H1 (cell line): ENCODE measurements around the gene MED28. TPM values are rescaled to one million over a fixed set of nuclear protein-coding genes. Genes with fewer than 3 reads are reported as not detected.

Experiments
- CTCF ChIA-PET: fragments of 300-600 bp; sonication (Branson Sonifier 250); formaldehyde crosslinking; loops from one replicate; lab custom pipeline; 2021; ENCODE audit not compliant: partially characterized antibody; lab: Charles Lee
- POLR2A ChIA-PET: fragments of 300-600 bp; sonication (Branson Sonifier 250); formaldehyde crosslinking; loops from one replicate; lab custom pipeline; 2021; ENCODE audit warnings: inconsistent platforms; ENCODE audit not compliant: partially characterized antibody; lab: Charles Lee
- DNase-seq, 2 experiments: peaks; one replicate each; pipeline versions ENCODE4 v3.0.0 to v3.0.0-alpha.2; 2010 to 2022; ENCODE audit warnings: low spot score in 2 of 2, low read depth in 1 of 2, mixed read lengths in 1 of 2
- FAIRE-seq: peaks from 2 replicates; lab custom pipeline; 2011; peaks lifted over from hg19 to GRCh38; lab: Jason Lieb, UNC
- H2AFZ ChIP-seq: 2 replicates; pipeline ENCODE4 v1.8.1; 2012; ENCODE audit warnings: low read length, inconsistent platforms
- H2AK5ac ChIP-seq: 2 replicates; pipeline ENCODE4 v1.6.1; 2013; ENCODE audit warnings: low read depth, low read length
- H2BK120ac ChIP-seq: replicated peaks from 2 replicates; pipeline ENCODE3; 2013; ENCODE audit warnings: low read depth, low read length, inconsistent platforms
- H2BK12ac ChIP-seq: 2 replicates; pipeline ENCODE4 v1.6.1; 2013; ENCODE audit warnings: low read depth, low read length
- H2BK15ac ChIP-seq: 2 replicates; pipeline ENCODE4 v1.6.1; 2013; ENCODE audit warnings: low read length
- H2BK20ac ChIP-seq: 2 replicates; pipeline ENCODE4 v1.6.1; 2013; ENCODE audit warnings: low read length
- H2BK5ac ChIP-seq: 2 replicates; pipeline ENCODE4 v1.6.1; 2013; ENCODE audit warnings: low read depth, low read length
- H3K14ac ChIP-seq: 2 replicates; pipeline ENCODE4 v1.6.1; 2013; ENCODE audit warnings: inconsistent platforms; ENCODE audit not compliant: insufficient read length
- H3K18ac ChIP-seq: 2 replicates; pipeline ENCODE4 v1.6.1; 2013; ENCODE audit warnings: low read length; ENCODE audit errors: extremely low read depth
- H3K23ac ChIP-seq: 2 replicates; pipeline ENCODE4 v1.6.1; 2013; ENCODE audit warnings: inconsistent platforms; ENCODE audit not compliant: insufficient read length
- H3K23me2 ChIP-seq: 2 replicates; pipeline ENCODE4 v1.6.1; 2013; ENCODE audit warnings: low read depth, low read length
- H3K27ac ChIP-seq: 2 replicates; pipeline ENCODE4 v1.6.1; 2011; ENCODE audit warnings: low read depth, low read length, inconsistent platforms
- H3K27me3 ChIP-seq, 4 experiments: replicated peaks in 1 of 4; 1 replicate in 1 of 4; 2 replicates in 3 of 4; pipeline versions ENCODE4 v1.6.1 to v1.8.1; 2011 to 2013; ENCODE audit warnings: low read length in 3 of 4, mild to moderate bottlenecking in 3 of 4, inconsistent platforms in 2 of 4, mixed read lengths in 2 of 4, moderate library complexity in 1 of 4; ENCODE audit not compliant: control insufficient read depth in 3 of 4, insufficient read depth in 3 of 4; ENCODE audit errors: extremely low read depth in 1 of 4
- H3K36me3 ChIP-seq, 4 experiments: 2 replicates each; pipeline versions ENCODE4 v1.6.1 to v1.8.1; 2011 to 2013; ENCODE audit warnings: mild to moderate bottlenecking in 4 of 4, low read length in 3 of 4, moderate library complexity in 2 of 4, control low read depth in 1 of 4, inconsistent platforms in 1 of 4; ENCODE audit not compliant: insufficient read depth in 4 of 4, control insufficient read depth in 2 of 4
- H3K4ac ChIP-seq: replicated peaks from 2 replicates; pipeline ENCODE3; 2013; ENCODE audit warnings: low read length, low read depth, mixed read lengths, inconsistent platforms; ENCODE audit not compliant: insufficient read length
- H3K4me1 ChIP-seq, 4 experiments: replicated peaks in 1 of 4; 1 replicate in 1 of 4; 2 replicates in 3 of 4; pipeline versions ENCODE4 v1.6.1 to v1.8.1; 2011 to 2013; ENCODE audit warnings: low read length in 3 of 4, inconsistent platforms in 2 of 4, mixed read lengths in 1 of 4; ENCODE audit not compliant: insufficient read depth in 4 of 4, control insufficient read depth in 3 of 4
- H3K4me2 ChIP-seq, 2 experiments: 2 replicates each; pipeline versions ENCODE4 v1.6.1 to v1.8.1; 2011 to 2013; ENCODE audit warnings: low read depth in 2 of 2, low read length in 2 of 2, control low read depth in 1 of 2, inconsistent platforms in 1 of 2, mild to moderate bottlenecking in 1 of 2; ENCODE audit not compliant: insufficient read depth in 1 of 2
- H3K4me3 ChIP-seq, 4 experiments: fragments of 200-600, 300-600 bp in 1 of 4; sonication (generic), shearing (Covaris generic), sonication (Bioruptor Twin) in 1 of 4; 2 replicates each; pipeline versions ENCODE4 v1.5.1 to v1.8.1; 2011 to 2016; ENCODE audit warnings: low read length in 4 of 4, low read depth in 3 of 4, control low read depth in 2 of 4, inconsistent platforms in 2 of 4, mild to moderate bottlenecking in 2 of 4, mixed read lengths in 1 of 4, moderate library complexity in 1 of 4; ENCODE audit not compliant: insufficient read depth in 2 of 4; ENCODE audit errors: extremely low read depth in 1 of 4
- H3K56ac ChIP-seq: replicated peaks from 2 replicates; pipeline ENCODE3; 2013; ENCODE audit warnings: low read depth, mild to moderate bottlenecking, mixed read lengths, low read length, inconsistent platforms; ENCODE audit not compliant: insufficient read length
- H3K79me1 ChIP-seq: 2 replicates; pipeline ENCODE4 v1.6.1; 2013; ENCODE audit warnings: low read depth, low read length, control low read depth
- H3K79me2 ChIP-seq, 2 experiments: 2 replicates each; pipeline versions ENCODE4 v1.6.1 to v1.8.1; 2012 to 2013; ENCODE audit warnings: low read length in 2 of 2, mild to moderate bottlenecking in 2 of 2, inconsistent platforms in 1 of 2; ENCODE audit not compliant: insufficient read depth in 2 of 2, control insufficient read depth in 1 of 2
- H3K9ac ChIP-seq, 4 experiments: replicated peaks in 1 of 4; 1 replicate in 1 of 4; 2 replicates in 3 of 4; pipeline versions ENCODE4 v1.6.1 to v1.8.1; 2011 to 2013; ENCODE audit warnings: low read depth in 3 of 4, low read length in 3 of 4, control low read depth in 2 of 4, mild to moderate bottlenecking in 2 of 4, moderate library complexity in 2 of 4, inconsistent platforms in 1 of 4; ENCODE audit errors: extremely low read depth in 1 of 4
- H3K9me3 ChIP-seq, 2 experiments: 2 replicates each; pipeline versions ENCODE4 v1.6.1 to v1.8.1; 2012 to 2013; ENCODE audit warnings: mild to moderate bottlenecking in 2 of 2, moderate library complexity in 2 of 2, control low read depth in 1 of 2, inconsistent platforms in 1 of 2, low read depth in 1 of 2, low read length in 1 of 2, mixed read lengths in 1 of 2; ENCODE audit not compliant: insufficient read depth in 2 of 2
- H4K20me1 ChIP-seq, 2 experiments: replicated peaks in 1 of 2; 2 replicates each; pipeline versions ENCODE3 to v1.8.1; 2011 to 2013; ENCODE audit warnings: inconsistent platforms in 2 of 2, low read length in 2 of 2, mild to moderate bottlenecking in 1 of 2; ENCODE audit not compliant: insufficient read depth in 2 of 2, control insufficient read depth in 1 of 2
- H4K5ac ChIP-seq: 2 replicates; pipeline ENCODE4 v1.6.1; 2013; ENCODE audit warnings: low read length, low read depth, mixed read lengths, inconsistent platforms; ENCODE audit not compliant: insufficient read length
- H4K8ac ChIP-seq: 2 replicates; pipeline ENCODE4 v1.8.0; 2013; ENCODE audit warnings: mild to moderate bottlenecking, moderate library complexity, low read length, inconsistent platforms; ENCODE audit not compliant: insufficient read depth; ENCODE audit errors: extremely low read depth
- H4K91ac ChIP-seq: replicated peaks from 2 replicates; pipeline ENCODE3; 2013; ENCODE audit warnings: low read length, mixed read lengths, inconsistent platforms; ENCODE audit not compliant: insufficient read length
- KDM1A ChIP-seq: fragments of 200-600, 300-600 bp; sonication (generic); IDR thresholded peaks from 2 replicates; pipeline ENCODE4 v1.7.1; 2016; ENCODE audit warnings: mild to moderate bottlenecking, low read length, borderline replicate concordance
- RBBP5 ChIP-seq: IDR thresholded peaks from 2 replicates; pipeline ENCODE4 v1.7.1; 2012; ENCODE audit warnings: low read depth, mild to moderate bottlenecking, inconsistent platforms, low read length, moderate library complexity, borderline replicate concordance
- SP2 ChIP-seq: IDR thresholded peaks from 2 replicates; pipeline ENCODE4 v1.6.1; 2012; ENCODE audit warnings: mild to moderate bottlenecking, low read length, inconsistent platforms
- WGBS, 2 experiments: shearing (Covaris generic) in 1 of 2; methylation state at CpG; one replicate each; pipeline versions ENCODE4 v1.1.6 to v1.1.7; 2013 to 2015; ENCODE audit warnings: low lambda C conversion rate in 2 of 2, mixed read lengths in 2 of 2, inconsistent platforms in 1 of 2, low coverage in 1 of 2, missing lambda C conversion rate in 1 of 2; ENCODE audit not compliant: insufficient replicate concordance in 2 of 2, insufficient coverage in 1 of 2, insufficient read length in 1 of 2; ENCODE audit errors: extremely low coverage in 1 of 2, missing lambda C conversion rate in 1 of 2; 5-methylcytosine and 5-hydroxymethylcytosine counted together
- polyA plus RNA-seq, 7 experiments: library from polyadenylated mRNA; depleted of rRNA in 3 of 7; stranded (reverse) in 5 of 7; unstranded in 2 of 7; fragments of >200 nt in 5 of 7; fragments of 200-250 nt in 2 of 7; gene quantifications; 1 replicate in 5 of 7; 2 replicates in 1 of 7; 4 replicates in 1 of 7; pipeline versions ENCODE4 v1.2.1 to v1.2.3, GENCODE V29; 2011 to 2013; ENCODE audit warnings: missing spikeins in 2 of 7, mixed read lengths in 2 of 7
- total RNA-seq: library from RNA; stranded (reverse); fragmentation: NEBNext Ultra II Directional; extraction: Animal tissue kit (Norgen Biotek cat#: 25700); gene quantifications from 2 replicates; pipeline ENCODE4 v1.2.1, GENCODE V29; 2021

MED28 gene
- total and polyA plus RNA-seq, 2 of the 8 experiments (the other 6 are each of a cell fraction or from before 2014, with no cell fraction given): 24.0 to 87.1 TPM

DNA sequence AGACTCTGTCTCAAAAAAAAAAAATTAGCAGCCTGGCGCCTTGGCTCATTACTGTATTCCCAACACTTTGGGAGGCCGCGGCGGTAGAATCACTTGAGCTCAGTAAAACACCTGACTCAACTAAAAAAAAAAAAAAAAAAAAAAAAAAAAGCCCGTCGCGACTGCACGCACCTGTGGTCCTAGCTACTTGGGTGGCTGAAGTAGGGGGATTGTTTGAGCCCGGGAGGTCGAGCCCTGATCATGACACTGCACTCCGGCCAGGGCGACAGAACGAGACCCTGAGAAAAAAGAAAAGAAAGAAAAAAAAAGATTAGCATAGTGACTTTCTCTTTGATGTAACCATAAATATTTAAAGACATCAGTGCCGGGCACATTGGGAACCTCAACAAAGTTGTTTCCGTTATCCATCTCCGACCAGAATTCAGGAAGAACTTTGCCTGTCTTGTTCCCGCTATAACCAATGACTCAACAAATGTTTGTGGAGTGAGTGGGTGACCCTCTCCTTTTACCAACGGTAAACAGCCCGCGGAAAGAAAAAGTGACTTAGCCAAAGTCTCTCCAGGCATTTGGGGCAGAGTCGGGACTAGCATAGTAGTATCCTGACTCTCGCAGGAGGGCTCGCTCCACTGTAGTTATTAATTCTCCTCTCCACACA lies 553 bp upstream of the MED28 start:
- Histone ChIP-seq H2BK20ac (no peak overlapping the region), H3K4ac (no peak overlapping the region), H3K9ac (peak overlapping the region in 3 of 4 experiments; percentile 83 to 97 (median 96); a peak in 6 of 7 replicates), H3K79me1 (peaks cover 15% of the 10 kb centered on the region), H2BK5ac (no peak overlapping the region), H3K23ac (no peak overlapping the region), H3K79me2 (peaks cover 29 to 44% of the 10 kb centered on the region in 2 experiments), H4K8ac (no peak overlapping the region), H3K27me3 (no peaks in the 10 kb centered on the region), H2AK5ac (no peak overlapping the region), H3K4me2 (peak overlapping the region; percentile 79 to 81), H4K5ac (no peak overlapping the region), H4K20me1 (peaks cover 2 to 13% of the 10 kb centered on the region in 2 experiments), H3K27ac (no peak overlapping the region; the same call in 1 of the 2 replicates), H3K36me3 (peaks cover 3 to 15% (median 10%) of the 10 kb centered on the region in 4 experiments), H3K9me3 (no peaks in the 10 kb centered on the region), H3K14ac (no peak overlapping the region), H3K4me1 (peaks cover 0 to 4% (median 0%) of the 10 kb centered on the region in 4 experiments; a peak in 1 of 7 replicates), H2AFZ (peak overlapping the region; percentile 92), H3K4me3 (peak overlapping the region; percentile 81 to 100 (median 100)), H2BK120ac (no peak overlapping the region), H3K23me2 (peaks cover 7% of the 10 kb centered on the region; the same call in 1 of the 2 replicates), H2BK15ac (no peak overlapping the region), H2BK12ac (no peak overlapping the region), H3K56ac (no peak overlapping the region), H4K91ac (no peak overlapping the region), H3K18ac (no peak overlapping the region; the same call in 1 of the 2 replicates)
- TF ChIP-seq KDM1A (peak; percentile 6; the same call in 1 of the 2 replicates), SP2 (no peak), RBBP5 (no peak)
- DNase-seq (peak in 1 of 2 experiments; percentile 54), FAIRE-seq (no peak)
- ChIA-PET CTCF (interaction anchor here (0.6 to 2.6 kb wide), 4 partner anchors 10 to 184 kb away, joined by 3 to 16 read pairs (median 5); no protein-coding TSS in a partner anchor), POLR2A (interaction anchor here (0.7 to 2.5 kb wide), 13 partner anchors 8 to 196 kb away, joined by 3 to 14 read pairs (median 5); partner anchors contain the start of genes DCAF16, LAP3 and QDPR)
- 2% methylated on average over 13 of the region's 23 CpGs; no CpG with 5 or more reads in 1 of the 2 experiments for WGBS, 2 experiments
